B cell (primary cell): Measurements from ENCODE around the gene ANAPC15. TPM values are rescaled to one million over a fixed set of nuclear protein-coding genes. Genes with fewer than 3 reads are reported as not detected.
"Not testable (repeated sequence)": the region's sequence is repeated elsewhere in the genome, so short reads cannot be mapped to it uniquely, and the experiment has no call there.

Experiments
- ATAC-seq: fragments of 200-7000 bp; cut with Tn5 transposase; one replicate; pipeline ENCODE4 v1.10.0; 2021; ENCODE audit warnings: low read depth, mild to moderate bottlenecking, moderate number of reproducible peaks, moderate library complexity
- CTCF ChIA-PET: fragments of 350-600 bp; sonication (Branson Sonifier 250); formaldehyde crosslinking; loops from one replicate; lab custom pipeline; 2021; ENCODE audit warnings: antibody characterized with exemption, inconsistent platforms; lab: Charles Lee
- POLR2A ChIA-PET: fragments of 350-600 bp; sonication (Branson Sonifier 250); formaldehyde crosslinking; loops from one replicate; lab custom pipeline; 2021; ENCODE audit warnings: antibody characterized with exemption; lab: Charles Lee
- DNase-seq: peaks from one replicate; pipeline ENCODE4 v3.0.0; 2013
- H2AFZ ChIP-seq: 2 replicates; pipeline ENCODE4 v1.6.1; 2012; ENCODE audit warnings: mild to moderate bottlenecking, low read depth, low read length; ENCODE audit not compliant: insufficient read depth, poor library complexity, severe bottlenecking
- H3K27ac ChIP-seq, 2 donors: 1 replicate in 1 of 2; 2 replicates in 1 of 2; pipeline ENCODE4 v1.5.1; 2012 to 2013; ENCODE audit warnings: low read length in 2 of 2, mild to moderate bottlenecking in 2 of 2, moderate library complexity in 1 of 2
- H3K27me3 ChIP-seq, 4 experiments: fragments of 200-600 bp in 1 of 4; sonication (generic) in 1 of 4; replicated peaks in 1 of 4; 1 replicate in 2 of 4; 2 replicates in 2 of 4; pipeline versions ENCODE4 v1.6.1 to v1.7.0; 2013 to 2016; ENCODE audit warnings: low read length in 3 of 4, mild to moderate bottlenecking in 2 of 4, mixed read lengths in 1 of 4, moderate library complexity in 1 of 4; ENCODE audit not compliant: insufficient read depth in 4 of 4, control insufficient read depth in 3 of 4; ENCODE audit errors: control extremely low read depth in 1 of 4
- H3K36me3 ChIP-seq, 2 experiments: replicated peaks in 1 of 2; 1 replicate in 1 of 2; 2 replicates in 1 of 2; pipeline versions ENCODE4 v1.6.1 to v1.7.1; 2013; ENCODE audit warnings: low read length in 1 of 2; ENCODE audit not compliant: insufficient read depth in 2 of 2, control insufficient read depth in 1 of 2; ENCODE audit errors: control extremely low read depth in 1 of 2, extremely low read depth in 1 of 2
- H3K4me1 ChIP-seq, 2 donors: fragments of 200-600 bp in 1 of 2; sonication (generic) in 1 of 2; 1 replicate in 1 of 2; 2 replicates in 1 of 2; pipeline versions ENCODE4 v1.5.1 to v1.6.1; 2013 to 2017; ENCODE audit warnings: low read length in 2 of 2; ENCODE audit not compliant: control insufficient read depth in 2 of 2, insufficient read depth in 2 of 2
- H3K4me2 ChIP-seq: replicated peaks from 2 replicates; pipeline ENCODE3; 2012; ENCODE audit warnings: mild to moderate bottlenecking, low read depth, low read length; ENCODE audit not compliant: poor library complexity, severe bottlenecking
- H3K4me3 ChIP-seq, 5 experiments: fragments of 200-600 bp in 1 of 5; sonication (generic) in 1 of 5; 1 replicate in 3 of 5; 2 replicates in 2 of 5; pipeline versions ENCODE4 v1.5.1 to v1.7.0; 2011 to 2016; ENCODE audit warnings: low read length in 4 of 5, mild to moderate bottlenecking in 4 of 5, low read depth in 2 of 5, control low read depth in 1 of 5, moderate library complexity in 1 of 5; ENCODE audit not compliant: insufficient read depth in 1 of 5; ENCODE audit errors: control extremely low read depth in 1 of 5, extremely low read depth in 1 of 5
- H3K79me2 ChIP-seq: fragments of 200-600 bp; sonication (generic); one replicate; pipeline ENCODE4 v1.6.0; 2016; ENCODE audit warnings: low read length; ENCODE audit not compliant: control insufficient read depth, insufficient read depth
- H3K9ac ChIP-seq: fragments of 200-600 bp; sonication (generic); 2 replicates; pipeline ENCODE4 v1.6.1; 2017; ENCODE audit warnings: mild to moderate bottlenecking, low read length, moderate library complexity
- H3K9me3 ChIP-seq, 3 donors: one replicate each; pipeline versions ENCODE4 v1.6.1 to v1.7.1; 2013; ENCODE audit warnings: low read length in 2 of 3; ENCODE audit not compliant: control insufficient read depth in 2 of 3, insufficient read depth in 1 of 3; ENCODE audit errors: control extremely low read depth in 1 of 3
- H4K20me1 ChIP-seq: 2 replicates; pipeline ENCODE4 v1.6.0; 2012; ENCODE audit warnings: mild to moderate bottlenecking, low read length; ENCODE audit not compliant: insufficient read depth, control insufficient read depth, poor library complexity, severe bottlenecking
- H3K27ac Mint-ChIP-seq: one replicate; pipeline ENCODE4 v1.8.0; 2021; ENCODE audit warnings: mixed read lengths
- H3K27me3 Mint-ChIP-seq: one replicate; pipeline ENCODE4 v1.8.0; 2021; ENCODE audit warnings: mixed read lengths
- H3K4me1 Mint-ChIP-seq: one replicate; pipeline ENCODE4 v1.8.0; 2021; ENCODE audit warnings: mixed read lengths
- H3K4me3 Mint-ChIP-seq: one replicate; pipeline ENCODE4 v1.8.0; 2021; ENCODE audit warnings: mixed read lengths
- H3K9me3 Mint-ChIP-seq: one replicate; pipeline ENCODE4 v1.8.0; 2022; ENCODE audit warnings: mixed read lengths; ENCODE audit not compliant: insufficient read depth
- CTCF ChIP-seq: fragments of 200-600 bp; IDR thresholded peaks from one replicate; pipeline ENCODE4 v1.8.0; 2022; ENCODE audit warnings: antibody characterized with exemption, mild to moderate bottlenecking
- EZH2 ChIP-seq: IDR thresholded peaks from 2 replicates; pipeline ENCODE4 v1.6.1; 2012; ENCODE audit warnings: borderline replicate concordance, low read depth, mild to moderate bottlenecking, moderate library complexity, low read length; ENCODE audit not compliant: insufficient read depth, poor library complexity, severe bottlenecking
- WGBS: methylation state at CpG from one replicate; pipeline ENCODE4 v1.1.5; 2013; ENCODE audit warnings: missing lambda C conversion rate; ENCODE audit not compliant: insufficient coverage; 5-methylcytosine and 5-hydroxymethylcytosine counted together
- intact Hi-C: fragments of 100-400 bp; cut with micrococcal nuclease; formaldehyde crosslinking; loops from one replicate; pipeline ENCODE4 v1.10.0; 2022
- polyA plus RNA-seq: library from polyadenylated mRNA; depleted of rRNA; stranded (reverse); fragments of >200 nt; gene quantifications from 2 replicates; pipeline ENCODE4 v1.2.3, GENCODE V29; 2012
- total RNA-seq, 2 donors: library from RNA; stranded (reverse); fragments of 120-200 nt in 1 of 2; gene quantifications; 1 replicate in 1 of 2; 2 replicates in 1 of 2; pipeline versions ENCODE4 v1.2.3 to v1.2.4, GENCODE V29; 2013 to 2022

Gene ANAPC15
- total and polyA plus RNA-seq, 2 donors (not counting 1 experiment from before 2014, with no cell fraction given), result 27.1 to 27.7 TPM

GRCh38 chr11:72144807-72145565 lies 32.5 kb upstream of the ANAPC15 start:
- Mint-ChIP-seq H3K27ac (no peak overlapping the region), H3K4me1 (no peaks in the 10 kb centered on the region), H3K4me3 (no peak overlapping the region), H3K27me3 (peaks cover 16% of the 10 kb centered on the region), H3K9me3 (no peaks in the 10 kb centered on the region)
- no peak overlapping the region for H3K9ac ChIP-seq
- 100% methylated on average over 1 of the region's 4 CpGs for WGBS
- CTCF ChIA-PET, result interaction anchor here (0.7 to 6.1 kb wide), 31 partner anchors 9 to 285 kb away, joined by 3 to 215 read pairs (median 5); partner anchors contain the start of genes ANAPC15 and LAMTOR1
- no peaks in the 10 kb centered on the region for H3K9me3 ChIP-seq
- ATAC-seq (no peak), DNase-seq (no peak)
- POLR2A ChIA-PET, result interaction anchor here (0.7 to 1.1 kb wide), 2 partner anchors 49 to 78 kb away, joined by 4 to 11 read pairs; no protein-coding TSS in a partner anchor
- H3K4me2 ChIP-seq, result no peak overlapping the region
- TF ChIP-seq EZH2 (no peak), CTCF (no peak)
- no peaks in the 10 kb centered on the region for H3K79me2 ChIP-seq
- no peak overlapping the region for H3K4me3 ChIP-seq
- H3K27ac ChIP-seq, result no peak overlapping the region
- H2AFZ ChIP-seq, result no peak overlapping the region
- no peaks in the 10 kb centered on the region for H4K20me1 ChIP-seq
- H3K36me3 ChIP-seq, result no peaks in the 10 kb centered on the region
- H3K4me1 ChIP-seq, result no peaks in the 10 kb centered on the region
- peaks cover 0 to 1% (median 0%) of the 10 kb centered on the region in 4 experiments for H3K27me3 ChIP-seq
- intact Hi-C loops, result loop anchor here (1.0 to 5.0 kb wide), 5 partner anchors 33 to 168 kb away; partner anchors contain the start of genes ANAPC15 and LAMTOR1

- intact Hi-C loops, result loop anchor here (5.0 kb wide), 1 partner anchor 40 kb away; the partner anchor contains the start of gene LAMTOR1
- H3K4me1 Mint-ChIP-seq, POLR2A ChIA-PET, ATAC-seq, H4K20me1 ChIP-seq, H3K4me1 ChIP-seq, H3K27ac Mint-ChIP-seq, H3K9me3 ChIP-seq, DNase-seq, H3K79me2 ChIP-seq, H3K9ac ChIP-seq, H3K9me3 Mint-ChIP-seq, H3K36me3 ChIP-seq, H2AFZ ChIP-seq, H3K4me3 ChIP-seq, H3K4me3 Mint-ChIP-seq, H3K27ac ChIP-seq, H3K27me3 ChIP-seq, H3K4me2 ChIP-seq: not testable (repeated sequence)
- H3K27me3 Mint-ChIP-seq, result peaks cover 19% of the 10 kb centered on the region
- WGBS, result no CpG with 5 or more reads among the region's 1 CpG
- CTCF ChIA-PET, result interaction anchor here (1.2 to 6.1 kb wide), 4 partner anchors 107 to 165 kb away, joined by 3 to 215 read pairs (median 31); no protein-coding TSS in a partner anchor
Observed at GRCh38 chr11:72142543-72142942, 30.0 kb upstream of the ANAPC15 start.

- H3K4me1 Mint-ChIP-seq, H3K79me2 ChIP-seq, H3K4me3 Mint-ChIP-seq, H3K4me2 ChIP-seq, H2AFZ ChIP-seq, H3K9ac ChIP-seq, POLR2A ChIA-PET, DNase-seq, H3K4me3 ChIP-seq, ATAC-seq, H3K9me3 ChIP-seq, H3K27me3 ChIP-seq, H3K4me1 ChIP-seq, H3K36me3 ChIP-seq, H3K27ac ChIP-seq, H4K20me1 ChIP-seq, H3K9me3 Mint-ChIP-seq, H3K27ac Mint-ChIP-seq: not testable (repeated sequence)
- 100% methylated on average over 1 of the region's 1 CpG for WGBS
- intact Hi-C loops, result loop anchor here (5.0 kb wide), 1 partner anchor 40 kb away; the partner anchor contains the start of gene LAMTOR1
- CTCF ChIA-PET, result interaction anchor here (4.1 kb wide), 1 partner anchor 117 kb away, joined by 28 read pairs; no protein-coding TSS in a partner anchor
- H3K27me3 Mint-ChIP-seq, result peaks cover 19% of the 10 kb centered on the region
Observed at GRCh38 chr11:72142086-72142485, 29.6 kb upstream of the ANAPC15 start.
